HG03045 (cell line): Measurements from ENCODE around the gene MICALL1.

Experiments used
- ATAC-seq: cut with Tn5 transposase; IDR thresholded peaks from one replicate; pipeline ENCODE4 v1.9.1; 2021; ENCODE audit warnings: mild to moderate bottlenecking, moderate library complexity; ENCODE audit not compliant: unreplicated experiment

Gene MICALL1, protein sequence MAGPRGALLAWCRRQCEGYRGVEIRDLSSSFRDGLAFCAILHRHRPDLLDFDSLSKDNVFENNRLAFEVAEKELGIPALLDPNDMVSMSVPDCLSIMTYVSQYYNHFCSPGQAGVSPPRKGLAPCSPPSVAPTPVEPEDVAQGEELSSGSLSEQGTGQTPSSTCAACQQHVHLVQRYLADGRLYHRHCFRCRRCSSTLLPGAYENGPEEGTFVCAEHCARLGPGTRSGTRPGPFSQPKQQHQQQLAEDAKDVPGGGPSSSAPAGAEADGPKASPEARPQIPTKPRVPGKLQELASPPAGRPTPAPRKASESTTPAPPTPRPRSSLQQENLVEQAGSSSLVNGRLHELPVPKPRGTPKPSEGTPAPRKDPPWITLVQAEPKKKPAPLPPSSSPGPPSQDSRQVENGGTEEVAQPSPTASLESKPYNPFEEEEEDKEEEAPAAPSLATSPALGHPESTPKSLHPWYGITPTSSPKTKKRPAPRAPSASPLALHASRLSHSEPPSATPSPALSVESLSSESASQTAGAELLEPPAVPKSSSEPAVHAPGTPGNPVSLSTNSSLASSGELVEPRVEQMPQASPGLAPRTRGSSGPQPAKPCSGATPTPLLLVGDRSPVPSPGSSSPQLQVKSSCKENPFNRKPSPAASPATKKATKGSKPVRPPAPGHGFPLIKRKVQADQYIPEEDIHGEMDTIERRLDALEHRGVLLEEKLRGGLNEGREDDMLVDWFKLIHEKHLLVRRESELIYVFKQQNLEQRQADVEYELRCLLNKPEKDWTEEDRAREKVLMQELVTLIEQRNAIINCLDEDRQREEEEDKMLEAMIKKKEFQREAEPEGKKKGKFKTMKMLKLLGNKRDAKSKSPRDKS

DNA sequence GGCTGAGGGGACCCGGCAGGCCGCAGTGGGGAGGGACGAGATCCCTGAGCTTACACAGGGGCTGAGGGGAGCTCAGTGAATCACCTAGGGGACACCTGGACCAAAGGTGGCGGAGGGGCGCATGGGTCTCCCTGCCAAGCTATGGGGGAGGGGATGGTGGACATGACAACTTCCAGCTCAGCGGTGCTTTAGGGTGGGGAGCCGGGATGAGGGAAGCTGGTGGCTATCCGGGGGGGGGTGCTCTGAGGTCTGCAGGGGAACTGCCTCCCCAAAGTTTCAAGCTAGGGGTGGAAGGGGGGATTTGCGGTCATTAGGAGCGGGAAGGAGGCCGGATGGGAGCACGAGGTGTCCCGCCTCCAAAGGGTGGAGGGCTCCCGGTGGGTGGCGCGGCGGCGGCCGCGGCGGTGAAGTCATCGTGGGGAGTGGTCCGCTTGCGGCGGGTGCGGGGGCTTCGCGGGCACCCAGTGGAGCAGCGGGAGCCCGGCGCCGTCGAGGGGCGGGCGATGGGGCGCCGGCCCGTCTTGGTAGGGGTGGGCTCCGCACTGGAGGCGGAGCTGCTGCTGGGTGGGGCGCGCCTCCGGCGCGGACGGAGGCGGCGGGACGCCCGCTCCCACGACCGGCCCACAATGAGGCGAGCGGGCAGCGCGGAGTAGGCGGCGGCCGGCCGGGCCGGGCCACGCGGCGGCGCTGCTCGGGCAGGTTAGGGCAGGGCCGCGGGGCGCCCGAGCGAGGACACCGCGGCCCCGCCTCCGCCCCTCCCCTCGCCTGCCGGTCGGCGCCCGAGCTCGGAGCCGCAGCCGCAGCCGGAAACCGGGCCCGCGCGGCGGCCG is at the start of gene MICALL1:
TSS of gene MICALL1 (plus strand) at position 764 of the 830 bp plus-strand sequence. CDS start 126 bp downstream, outside the sequence.
- ATAC-seq: peak; percentile 74

DNA sequence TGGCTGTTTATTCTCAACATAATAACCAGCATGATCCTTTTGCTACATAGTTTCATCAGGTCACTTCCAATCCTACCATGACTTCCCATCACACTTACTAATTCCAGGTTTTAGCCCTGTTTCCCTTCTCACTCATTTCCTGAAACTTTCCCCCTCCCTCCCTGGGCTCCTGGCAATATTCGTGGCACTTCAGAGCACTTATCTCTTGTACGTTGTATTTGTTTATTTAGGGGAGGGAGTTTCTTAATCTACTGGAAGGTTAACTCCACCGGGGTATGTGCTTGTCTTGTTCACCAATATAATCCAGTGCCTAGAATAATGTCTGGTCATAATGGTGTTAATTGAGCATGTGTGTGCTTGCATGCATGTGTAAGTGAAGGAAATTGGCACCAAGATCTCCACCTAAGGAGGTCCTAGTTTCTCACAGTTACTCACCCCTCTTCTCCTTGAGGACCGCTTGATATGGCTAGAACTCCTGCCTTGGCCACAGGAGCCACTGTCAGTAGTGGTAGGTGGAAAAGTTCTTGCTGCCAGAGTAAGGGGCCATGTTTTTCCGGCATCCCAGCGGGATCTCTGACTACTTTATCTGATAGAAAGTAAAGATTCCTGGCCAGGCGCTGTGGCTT is 45.2 kb upstream of the MICALL1 start:
- ATAC-seq: no peak

DNA sequence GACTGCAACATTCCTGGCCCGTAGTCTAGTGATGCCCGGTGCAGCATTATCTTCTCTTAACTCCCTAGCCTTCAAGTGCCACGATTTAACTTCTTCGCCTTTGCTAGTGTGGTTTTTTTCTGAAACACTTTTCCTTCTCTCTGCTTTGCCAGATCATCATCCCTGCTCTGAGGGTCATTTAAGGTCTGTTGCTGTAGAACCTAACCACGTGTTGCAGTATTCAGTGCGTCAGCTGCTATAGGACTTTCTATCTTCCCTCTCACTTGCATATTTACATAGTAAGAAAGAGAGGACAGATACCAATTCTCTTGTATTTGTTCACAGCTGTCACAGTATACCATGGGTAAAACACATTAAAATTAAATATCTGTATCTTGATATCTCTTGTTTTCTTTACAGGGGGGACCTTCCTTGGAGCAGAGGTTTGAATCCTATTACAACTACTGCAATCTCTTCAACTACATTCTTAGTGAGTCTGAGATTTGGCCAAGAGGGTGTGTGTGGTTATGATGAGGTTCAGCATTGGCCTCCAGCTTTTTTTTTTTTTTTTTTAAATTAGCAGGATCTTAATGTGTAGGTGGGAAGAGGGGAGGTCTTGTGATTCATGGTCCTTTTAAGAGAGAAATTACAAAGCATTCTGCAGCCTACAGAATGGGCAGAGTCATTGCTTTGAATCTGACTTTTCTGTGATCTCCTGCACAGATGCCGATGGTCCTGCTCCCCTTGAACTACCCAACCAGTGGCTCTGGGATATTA is 43.3 kb upstream of the MICALL1 start:
- ATAC-seq: no peak

DNA sequence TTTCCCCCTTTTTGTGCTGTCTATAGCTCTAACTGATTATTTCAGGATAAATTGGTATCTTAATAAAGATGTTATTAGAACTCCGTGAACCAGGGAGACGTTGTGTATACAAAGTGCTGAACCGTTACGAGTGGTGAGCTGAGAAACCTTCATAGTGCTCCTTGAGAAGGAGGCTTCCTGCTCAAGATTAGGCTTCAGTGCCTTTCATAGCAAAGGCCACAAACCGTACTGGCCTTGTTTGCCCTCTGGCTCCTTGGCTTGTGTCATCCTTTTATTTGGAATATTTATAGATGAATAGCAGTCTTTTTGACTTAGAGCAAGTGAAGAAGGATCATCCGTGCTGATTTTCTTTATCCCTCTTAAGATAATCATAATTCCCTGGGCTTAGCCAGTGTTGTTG is 40.6 kb upstream of the MICALL1 start:
- no peak for ATAC-seq

DNA sequence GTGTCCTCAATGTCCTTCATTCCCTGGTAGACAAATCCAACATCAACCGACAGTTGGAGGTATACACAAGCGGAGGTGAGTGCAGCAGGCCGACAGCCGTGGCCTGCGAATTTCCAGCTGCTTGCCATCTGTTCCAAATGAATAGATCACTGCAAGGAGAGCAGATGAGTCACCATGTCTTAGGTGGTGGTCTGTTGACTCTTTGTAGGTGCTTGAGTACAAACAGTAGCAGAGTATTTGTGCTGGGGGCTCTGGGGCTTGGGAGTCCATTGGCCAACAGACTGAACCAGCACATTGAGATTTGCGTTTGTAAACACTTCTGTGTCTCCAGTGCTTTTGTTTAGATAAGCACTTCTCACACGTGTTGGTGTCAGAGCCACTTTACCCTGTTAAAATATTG is 35.8 kb upstream of the MICALL1 start:
- no peak for ATAC-seq

DNA sequence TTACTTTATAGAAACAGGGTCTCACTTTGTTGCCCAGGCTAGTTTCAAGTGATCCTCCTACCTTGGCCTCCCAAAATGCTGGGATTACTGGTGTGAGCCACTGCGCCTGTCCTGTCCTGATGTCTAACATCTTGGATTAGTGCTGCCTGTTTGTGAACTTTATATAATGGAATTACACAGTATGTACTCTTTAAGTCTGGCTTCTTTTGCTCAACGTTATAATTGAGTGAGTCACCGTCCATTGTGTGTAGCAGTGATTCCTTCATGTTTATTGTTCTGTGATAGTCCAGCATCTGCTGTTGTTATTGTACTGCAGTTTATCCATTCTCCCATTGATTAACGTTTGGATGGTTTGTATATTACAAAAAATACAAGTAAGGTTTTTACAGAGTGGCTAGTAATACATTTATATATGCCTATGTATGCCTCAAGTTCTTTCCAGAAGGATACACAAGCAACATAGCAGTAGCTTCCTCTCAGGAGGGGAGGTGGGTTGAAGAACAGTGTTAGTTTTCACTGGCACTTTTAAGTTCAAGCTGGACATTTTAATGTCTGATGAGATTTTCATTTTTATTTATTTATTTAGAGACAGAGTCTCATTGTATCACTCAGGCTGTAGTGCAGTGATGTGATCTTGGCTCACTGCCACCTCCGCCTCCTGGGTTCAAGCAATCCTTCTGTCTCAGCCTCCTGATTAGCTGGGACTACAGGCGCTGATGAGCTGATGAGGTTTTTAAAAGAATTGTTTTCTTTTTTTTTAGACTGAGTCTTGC is 25.2 kb upstream of the MICALL1 start:
- no peak for ATAC-seq

DNA sequence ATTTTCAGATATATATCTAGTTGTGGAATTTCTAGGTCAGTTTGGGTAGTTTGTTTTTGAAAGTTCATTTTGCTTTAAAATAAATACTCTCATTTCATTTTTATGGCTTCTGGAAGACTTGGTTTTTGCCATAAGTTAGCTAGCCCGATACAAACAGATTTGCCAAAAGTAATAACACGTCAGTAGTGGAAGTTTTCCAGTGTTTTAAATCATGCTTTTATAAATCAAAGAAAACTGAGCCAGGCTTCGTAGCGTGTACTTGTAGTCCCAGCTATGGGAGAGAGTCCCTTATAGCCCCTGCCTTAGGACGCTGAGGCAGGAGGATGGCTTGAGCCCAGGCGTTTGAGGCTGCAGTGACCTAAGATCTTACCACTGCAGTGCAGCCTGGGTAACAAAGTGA is 21.7 kb upstream of the MICALL1 start:
- no peak for ATAC-seq

DNA sequence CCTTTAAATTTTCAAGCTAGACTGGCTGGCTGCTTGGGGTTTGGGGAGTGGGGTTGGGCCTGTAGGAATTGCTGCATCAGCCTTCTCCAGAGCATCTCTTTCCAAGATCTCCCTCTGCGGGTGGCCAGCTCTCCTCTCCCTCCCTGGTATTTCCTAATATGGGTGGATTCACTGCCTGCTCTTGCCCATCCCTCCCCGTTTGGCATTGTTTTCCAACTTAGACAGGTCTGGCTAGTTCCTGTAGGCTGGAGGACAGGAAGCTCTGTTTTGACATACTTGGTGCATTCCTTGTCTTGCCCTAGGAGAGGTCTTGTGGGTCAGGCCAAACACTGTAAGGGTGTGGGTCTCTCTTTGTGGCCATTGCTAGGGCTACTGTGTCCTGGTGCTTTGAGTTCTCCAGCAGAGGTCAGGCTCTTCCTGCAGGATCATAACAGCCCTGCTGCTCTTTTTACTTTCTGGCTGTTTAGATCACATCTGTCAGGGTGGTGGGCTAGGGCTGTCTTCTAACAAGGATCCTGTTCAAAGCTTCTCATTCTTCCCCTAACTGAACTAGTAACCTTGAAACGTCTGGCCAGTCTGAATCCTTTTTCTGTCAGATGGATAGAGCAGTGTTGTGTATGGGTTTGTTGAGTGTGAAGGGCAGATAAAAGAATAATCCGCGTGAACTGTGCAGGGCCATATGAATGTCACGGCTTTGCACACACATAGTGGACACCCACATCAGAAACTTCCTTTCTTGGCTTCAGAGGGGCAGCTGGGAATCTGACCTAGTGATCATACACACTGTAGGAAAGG is 18.3 kb upstream of the MICALL1 start:
- ATAC-seq: no peak

DNA sequence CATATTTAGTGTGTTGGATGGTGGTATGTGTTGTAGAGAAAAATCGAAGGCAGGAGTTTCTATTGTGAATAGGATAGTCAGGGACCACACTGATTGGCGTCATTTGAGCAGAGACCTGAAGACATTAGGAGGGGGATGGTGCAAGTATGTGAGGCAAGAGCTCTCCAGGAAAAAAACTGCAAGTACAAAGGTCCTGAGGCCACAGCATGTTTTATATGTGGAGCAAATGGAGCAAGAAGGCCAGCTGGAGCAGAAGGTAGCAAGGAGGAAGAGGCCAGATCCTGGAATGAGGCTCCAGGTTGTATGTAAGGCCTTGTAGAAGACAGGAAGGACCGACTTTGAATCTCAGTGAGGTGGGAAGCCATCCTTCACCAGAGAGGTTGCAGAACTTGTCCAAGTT is 14.2 kb upstream of the MICALL1 start:
- no peak for ATAC-seq

DNA sequence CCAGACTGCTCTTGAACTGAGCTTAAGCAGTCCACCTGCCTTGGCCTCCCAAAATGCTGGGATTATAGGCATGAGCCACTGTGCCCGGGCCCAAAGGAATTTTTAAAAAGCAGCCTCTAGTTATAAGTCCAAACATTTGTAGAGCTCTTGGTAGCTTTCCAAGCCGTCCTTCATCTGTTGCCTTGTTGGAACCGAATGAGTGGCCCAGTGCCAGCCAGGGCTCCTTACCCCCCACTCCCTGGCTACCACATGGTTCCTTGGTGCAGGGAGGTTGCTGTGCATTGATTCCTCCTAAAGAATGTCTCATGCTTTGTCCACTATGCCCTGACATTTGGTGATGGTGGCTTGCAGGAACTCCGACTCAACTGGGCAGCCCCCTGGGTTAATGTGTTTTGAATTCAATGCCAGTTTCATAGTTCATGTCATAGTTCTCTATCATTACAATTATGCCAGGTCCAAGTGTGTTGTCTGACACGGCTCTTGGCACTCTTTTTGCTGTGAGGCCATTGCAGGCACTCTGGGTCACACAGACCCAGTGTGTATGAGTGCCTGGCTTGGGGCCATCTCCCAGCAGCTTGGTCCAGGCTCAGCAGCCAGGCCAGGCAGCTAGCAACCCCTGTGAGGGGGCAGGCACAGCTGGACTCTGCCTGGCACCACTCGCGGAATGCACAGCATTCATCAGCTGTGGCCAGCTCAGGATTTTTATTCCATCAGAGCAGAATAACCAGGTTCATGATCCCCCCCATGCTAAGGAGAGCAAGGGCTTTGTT is 13.3 kb upstream of the MICALL1 start:
- no peak for ATAC-seq

DNA sequence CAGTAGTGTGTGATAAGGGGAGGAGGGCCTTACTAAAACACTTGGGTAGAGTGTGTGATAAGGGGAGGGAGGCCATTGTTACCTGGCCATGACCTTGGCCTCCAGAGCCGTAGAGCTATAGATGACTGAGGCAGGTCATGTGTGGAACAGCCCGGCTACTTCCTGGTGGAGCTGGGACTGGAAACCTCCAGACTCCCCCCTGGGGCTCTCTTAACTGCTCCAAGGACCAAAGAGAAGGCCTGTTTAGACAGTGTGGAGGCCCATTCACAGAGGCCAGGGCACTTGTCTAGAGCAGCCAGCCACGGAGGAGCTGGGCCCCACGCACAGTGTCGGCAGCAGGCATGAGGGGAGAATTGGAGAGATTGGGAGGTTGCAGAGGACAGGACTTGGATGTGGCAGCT is 12.5 kb upstream of the MICALL1 start:
- ATAC-seq: no peak

DNA sequence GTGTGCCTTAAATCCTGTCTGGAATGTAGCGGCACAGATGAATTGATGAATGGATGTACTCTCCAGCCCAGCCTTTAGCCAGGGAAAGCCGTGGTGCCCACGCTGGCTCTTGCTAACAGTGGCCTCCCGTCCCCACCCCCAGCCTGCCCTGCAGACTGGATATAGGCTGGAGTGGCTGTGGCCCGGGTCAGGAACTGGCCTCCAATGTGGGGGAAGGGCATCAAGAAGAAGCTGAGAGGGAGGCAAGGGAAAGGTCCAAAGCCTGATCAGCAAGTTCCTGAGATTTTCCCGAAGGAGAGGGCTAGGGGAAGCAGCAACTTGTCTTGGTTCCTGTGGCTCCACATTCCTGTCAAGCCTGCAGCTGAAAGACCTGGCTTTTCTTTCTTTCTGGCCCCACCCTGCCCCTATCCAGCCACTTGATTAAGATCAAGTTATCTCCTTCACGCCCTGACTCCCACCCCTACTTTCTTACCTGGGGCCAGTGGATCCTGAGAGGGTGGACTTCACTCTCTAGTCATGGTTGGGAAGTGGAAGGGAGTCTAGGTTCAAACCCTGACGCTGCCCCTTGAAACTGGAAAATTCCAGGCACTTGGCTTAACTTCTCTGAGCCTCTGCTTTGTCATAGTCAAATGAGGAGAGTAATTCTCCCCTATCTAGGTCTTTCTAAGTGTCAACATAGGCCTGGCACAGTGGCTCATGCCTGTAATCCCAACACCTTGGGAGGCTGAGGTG is 11.0 kb upstream of the MICALL1 start:
- ATAC-seq: no peak

DNA sequence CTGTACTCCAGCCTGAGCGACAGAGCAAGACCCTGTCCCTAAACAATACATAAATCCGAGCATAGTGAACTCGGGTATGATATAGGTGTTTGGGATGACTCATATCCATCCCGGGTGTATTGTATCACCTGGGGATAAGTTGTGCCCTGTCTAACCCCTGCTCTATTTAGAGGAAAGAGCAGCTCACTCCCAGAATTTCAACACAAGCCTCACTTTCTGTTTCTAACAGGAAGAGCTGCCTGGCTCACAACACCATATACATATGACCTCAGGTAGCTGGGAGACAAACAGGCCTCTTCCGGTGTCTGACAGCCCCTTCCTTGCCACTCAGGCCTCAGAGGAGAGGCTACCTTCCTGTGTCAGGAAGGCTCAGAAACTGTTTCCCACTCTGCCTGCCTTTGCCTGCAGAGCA is 9.9 kb upstream of the MICALL1 start:
- peak; percentile 57 for ATAC-seq

DNA sequence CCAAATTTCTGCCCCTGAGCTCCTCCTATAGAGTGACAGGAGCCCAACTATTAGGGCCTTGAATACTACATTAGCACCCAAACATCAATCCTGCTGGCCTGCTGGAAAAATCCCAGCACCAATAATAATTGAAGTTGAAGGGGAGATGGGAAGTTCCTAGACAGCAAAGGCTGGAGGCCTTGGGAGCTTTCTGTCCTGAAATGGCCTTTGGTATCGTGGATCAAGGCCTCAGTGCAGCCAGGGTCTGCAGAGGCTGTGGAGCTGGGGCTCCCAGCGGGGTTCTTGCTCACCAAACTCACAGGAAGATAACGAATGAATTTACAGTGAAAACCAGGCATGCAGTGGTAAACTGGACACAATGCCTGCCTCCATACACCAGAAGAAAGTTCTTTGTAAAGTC is 9.2 kb upstream of the MICALL1 start:
- ATAC-seq: no peak

DNA sequence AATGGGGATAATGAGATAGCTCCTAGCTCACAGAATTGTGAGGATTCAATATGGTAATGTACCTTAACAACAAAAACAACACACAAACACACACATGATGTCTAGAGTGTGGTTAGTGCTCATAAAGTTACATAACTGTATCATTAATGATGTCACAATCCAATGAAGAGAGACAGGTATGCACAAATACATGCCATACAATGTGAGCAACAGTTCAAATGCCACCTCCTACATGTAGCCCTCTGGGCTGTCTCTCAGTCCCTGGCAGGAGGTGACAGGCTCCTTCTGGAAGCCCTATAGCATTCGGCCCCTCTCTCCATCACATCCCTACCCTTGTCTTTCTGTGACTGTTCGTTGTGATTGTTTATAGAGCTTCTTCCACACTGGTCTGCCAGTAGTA is 8.3 kb upstream of the MICALL1 start:
- ATAC-seq: no peak

DNA sequence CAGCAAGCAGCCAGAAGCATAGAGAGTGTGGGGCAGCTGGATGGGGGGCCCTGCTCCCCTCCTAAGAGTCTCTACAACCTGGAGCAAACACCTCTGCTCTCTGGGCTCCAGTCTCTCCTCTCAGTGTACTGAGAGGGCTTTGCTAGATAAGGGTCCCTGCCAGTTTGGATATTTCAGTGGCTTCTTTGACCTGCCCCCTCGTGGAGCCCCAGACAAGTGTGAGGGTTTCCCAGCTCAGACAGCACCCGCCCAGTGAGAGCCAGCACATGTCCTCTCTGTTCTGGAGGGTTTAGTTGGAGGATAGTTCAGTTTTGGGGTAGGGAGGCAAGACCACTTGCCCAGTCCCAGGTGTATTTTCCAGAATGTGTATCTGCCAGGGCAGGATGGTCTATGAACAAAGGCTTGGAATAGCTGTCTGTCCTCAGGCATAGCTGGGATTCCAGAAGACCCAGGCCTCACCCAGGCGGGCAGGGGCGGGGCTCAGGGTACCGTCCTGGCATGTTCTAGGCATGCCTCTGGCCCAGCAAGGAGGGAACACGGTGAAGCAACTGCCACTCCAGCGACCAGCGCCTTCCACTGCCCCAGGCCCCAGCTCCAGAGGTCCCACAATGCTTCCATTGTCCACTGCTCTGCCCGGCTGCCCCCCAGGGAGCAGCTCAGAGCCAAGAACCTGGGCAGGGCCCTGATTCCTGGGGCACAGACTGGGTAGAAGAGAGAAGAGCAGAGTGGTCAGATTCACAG is 7.5 kb upstream of the MICALL1 start:
- no peak for ATAC-seq
